ENCODE data around the gene TAF4.

DNA sequence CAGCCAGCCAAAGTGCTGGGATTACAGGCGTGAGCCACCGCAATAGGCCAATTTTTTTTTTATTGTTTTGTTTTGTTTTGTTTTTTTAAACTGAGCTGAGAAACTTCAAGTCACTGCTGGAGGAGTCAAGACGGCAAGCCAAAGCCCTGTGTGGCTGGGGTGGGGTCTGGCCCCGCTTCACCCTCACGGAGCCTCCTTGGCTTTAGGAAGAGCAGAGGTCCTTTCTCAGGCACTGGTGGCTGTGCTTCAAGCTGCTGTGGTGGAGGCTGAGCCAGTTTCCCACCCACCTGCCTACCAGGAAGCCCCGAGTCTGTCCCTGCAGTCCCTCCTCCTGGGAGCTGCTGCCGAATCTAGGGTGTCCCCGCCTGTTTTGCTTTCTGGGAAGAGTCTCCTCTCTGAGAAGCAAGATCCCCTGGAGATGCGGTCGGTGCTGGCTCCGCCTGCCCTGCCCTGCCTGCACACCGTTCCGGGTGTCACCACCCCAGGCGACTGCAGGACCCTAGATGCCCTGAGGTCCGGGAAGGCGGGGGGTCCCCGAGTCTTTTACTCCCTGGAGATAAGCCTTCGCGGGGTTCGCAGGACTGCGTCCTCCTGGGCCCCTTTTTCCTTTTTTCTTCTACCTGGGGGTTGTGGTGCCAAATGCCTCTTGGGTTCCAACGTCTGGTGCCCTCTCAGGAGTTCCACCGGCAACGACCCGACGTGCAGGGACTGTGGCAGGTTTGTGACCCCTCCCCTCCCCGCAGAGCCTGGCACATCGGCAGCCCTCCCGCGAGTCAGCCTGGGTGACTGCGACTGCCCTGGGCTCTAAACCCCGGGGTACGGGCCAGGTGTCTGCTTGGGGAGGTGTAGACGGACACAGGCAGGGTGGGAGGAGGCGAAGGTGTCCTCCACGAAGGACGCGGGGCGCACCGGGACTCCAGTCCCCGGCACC lies 100.7 kb downstream of the TAF4 start:
- TF ChIP-seq, protein P1, sequence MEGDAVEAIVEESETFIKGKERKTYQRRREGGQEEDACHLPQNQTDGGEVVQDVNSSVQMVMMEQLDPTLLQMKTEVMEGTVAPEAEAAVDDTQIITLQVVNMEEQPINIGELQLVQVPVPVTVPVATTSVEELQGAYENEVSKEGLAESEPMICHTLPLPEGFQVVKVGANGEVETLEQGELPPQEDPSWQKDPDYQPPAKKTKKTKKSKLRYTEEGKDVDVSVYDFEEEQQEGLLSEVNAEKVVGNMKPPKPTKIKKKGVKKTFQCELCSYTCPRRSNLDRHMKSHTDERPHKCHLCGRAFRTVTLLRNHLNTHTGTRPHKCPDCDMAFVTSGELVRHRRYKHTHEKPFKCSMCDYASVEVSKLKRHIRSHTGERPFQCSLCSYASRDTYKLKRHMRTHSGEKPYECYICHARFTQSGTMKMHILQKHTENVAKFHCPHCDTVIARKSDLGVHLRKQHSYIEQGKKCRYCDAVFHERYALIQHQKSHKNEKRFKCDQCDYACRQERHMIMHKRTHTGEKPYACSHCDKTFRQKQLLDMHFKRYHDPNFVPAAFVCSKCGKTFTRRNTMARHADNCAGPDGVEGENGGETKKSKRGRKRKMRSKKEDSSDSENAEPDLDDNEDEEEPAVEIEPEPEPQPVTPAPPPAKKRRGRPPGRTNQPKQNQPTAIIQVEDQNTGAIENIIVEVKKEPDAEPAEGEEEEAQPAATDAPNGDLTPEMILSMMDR (IDR thresholded peaks at IDR 0.05) = no peak
- TF ChIP-seq POLR2A (IDR thresholded peaks at IDR 0.05) (no peak), POLR2AphosphoS5 (IDR thresholded peaks at IDR 0.05; ENCODE audit: insufficient read depth in 1 of 2, low read depth in 1 of 2) (no peak)

Measured in vagina (tissue), 2 donors.